ENCODE data around the gene C1QTNF4.
"Not testable (repeated sequence)": the region's sequence is repeated elsewhere in the genome, so short reads cannot be mapped to it uniquely, and the experiment has no call there.

Gene C1QTNF4

GRCh38 chr11:47550288-47551047, 43.7 kb downstream of the C1QTNF4 start:
- Histone ChIP-seq H3K27me3 (ENCODE audit: insufficient read depth, low read depth, severe bottlenecking) (no peaks in the 10 kb centered on the region), H3K9me3 (ENCODE audit: severe bottlenecking) (no peaks in the 10 kb centered on the region), H3K27ac (no peak overlapping the region), H3K4me3 (ENCODE audit: low read depth, low read length) (no peak overlapping the region), H3K36me3 (peaks cover 29% of the 10 kb centered on the region)
- no peak for TF ChIP-seq CTCF (IDR thresholded peaks at IDR 0.05; ENCODE audit: low read depth, low read length)
- no peak for DNase-seq

GRCh38 chr11:47546274-47546673, 47.9 kb downstream of the C1QTNF4 start:
- DNase-seq = not testable (repeated sequence)

GRCh38 chr11:47545298-47545697, 48.9 kb downstream of the C1QTNF4 start:
- H3K36me3 ChIP-seq = peaks cover 29% of the 10 kb centered on the region
- DNase-seq = no peak
- TF ChIP-seq CTCF (IDR thresholded peaks at IDR 0.05; ENCODE audit: low read depth, low read length) = no peak
- H3K27ac ChIP-seq = no peak overlapping the region
- no peak overlapping the region for H3K4me3 ChIP-seq (ENCODE audit: low read depth, low read length)
- H3K27me3 ChIP-seq (ENCODE audit: insufficient read depth, low read depth, severe bottlenecking) = no peaks in the 10 kb centered on the region
- no peaks in the 10 kb centered on the region for H3K9me3 ChIP-seq (ENCODE audit: severe bottlenecking)

More at GRCh38 chr11:47546274-47546673, 47.9 kb downstream of the C1QTNF4 start:
- not testable (repeated sequence) for H3K9me3 ChIP-seq (ENCODE audit: severe bottlenecking); H3K27ac ChIP-seq; H3K4me3 ChIP-seq (ENCODE audit: low read depth, low read length); H3K27me3 ChIP-seq (ENCODE audit: insufficient read depth, low read depth, severe bottlenecking)
- H3K36me3 ChIP-seq = peaks cover 30% of the 10 kb centered on the region

GRCh38 chr11:47541070-47541469, 53.1 kb downstream of the C1QTNF4 start:
- TF ChIP-seq CTCF (IDR thresholded peaks at IDR 0.05; ENCODE audit: low read depth, low read length) = no peak

GRCh38 chr11:47539681-47540039, 54.6 kb downstream of the C1QTNF4 start:
- Histone ChIP-seq H3K27me3 (ENCODE audit: insufficient read depth, low read depth, severe bottlenecking) (no peaks in the 10 kb centered on the region), H3K27ac (no peak overlapping the region), H3K36me3 (peaks cover 30% of the 10 kb centered on the region), H3K9me3 (ENCODE audit: severe bottlenecking) (no peaks in the 10 kb centered on the region), H3K4me3 (ENCODE audit: low read depth, low read length) (no peak overlapping the region)
- no peak for TF ChIP-seq CTCF (IDR thresholded peaks at IDR 0.05; ENCODE audit: low read depth, low read length)
- no peak for DNase-seq

More at GRCh38 chr11:47541070-47541469, 53.1 kb downstream of the C1QTNF4 start:
- no peak overlapping the region for H3K27ac ChIP-seq
- peaks cover 27% of the 10 kb centered on the region for H3K36me3 ChIP-seq
- no peaks in the 10 kb centered on the region for H3K9me3 ChIP-seq (ENCODE audit: severe bottlenecking)
- DNase-seq = no peak
- H3K27me3 ChIP-seq (ENCODE audit: insufficient read depth, low read depth, severe bottlenecking) = no peaks in the 10 kb centered on the region
- H3K4me3 ChIP-seq (ENCODE audit: low read depth, low read length) = no peak overlapping the region

All from WERI-Rb-1 (cell line).